Measurements from ENCODE around the gene DGKB.

DNA sequence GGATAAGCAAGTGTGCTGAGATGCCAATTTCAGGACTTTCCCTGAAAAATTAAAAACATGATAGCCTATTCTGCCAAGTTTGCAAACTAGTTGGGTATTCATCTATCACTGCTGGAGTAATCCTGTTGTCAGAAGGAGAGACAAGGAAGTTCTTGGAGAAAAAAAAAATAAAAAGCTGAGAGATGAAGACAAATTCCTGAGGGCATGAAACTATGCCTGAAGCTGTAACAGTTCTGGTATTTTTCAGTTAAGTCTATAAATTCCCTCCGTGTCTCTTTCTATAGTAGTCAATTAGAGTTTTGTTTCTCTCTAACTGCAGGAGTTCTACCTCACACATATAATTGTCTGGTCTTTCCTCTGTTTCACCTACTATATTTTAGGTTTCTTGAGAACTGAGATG is 95.7 kb downstream of the DGKB start:
- TF ChIP-seq CTCF (conservative IDR thresholded peaks at IDR 0.05 in 1 of 2, IDR thresholded peaks at IDR 0.05 in 1 of 2; ENCODE audit: low read depth in 1 of 2, low read length in 2 of 2) (no peak), EZH2 (IDR thresholded peaks at IDR 0.05; ENCODE audit: low read length, missing control alignments) (no peak)
